ENCODE data around the gene FRYL.

The FRYL gene

GRCh38 chr4:48539597-48539996, 240.5 kb downstream of the FRYL start:
- no peaks in the 10 kb centered on the region for H4K20me1 ChIP-seq (ENCODE audit: insufficient read depth, low read length)
- H3F3A ChIP-seq (ENCODE audit: insufficient read depth, low read length), result no peaks in the 10 kb centered on the region
- TF ChIP-seq CTCF (IDR thresholded peaks at IDR 0.05; ENCODE audit: low read length) (no peak), EZH2 (IDR thresholded peaks at IDR 0.05; ENCODE audit: borderline replicate concordance, low read length) (no peak)
- H3K9me3 ChIP-seq (ENCODE audit: low read length), result no peaks in the 10 kb centered on the region
- H3K4me3 ChIP-seq (ENCODE audit: low read depth, low read length, poor library complexity, severe bottlenecking), result no peak overlapping the region
- H3K9ac ChIP-seq (ENCODE audit: low read length), result no peak overlapping the region
- H3K9me2 ChIP-seq (ENCODE audit: low read depth, low read length), result no peaks in the 10 kb centered on the region
- no peaks in the 10 kb centered on the region for H3K4me1 ChIP-seq (ENCODE audit: insufficient read depth, low read length, severe bottlenecking)
- H3K27me3 ChIP-seq (ENCODE audit: insufficient read depth, low read length), result no peaks in the 10 kb centered on the region
- H3K79me2 ChIP-seq (ENCODE audit: insufficient read depth, low read length), result no peaks in the 10 kb centered on the region
- peaks cover 69% of the 10 kb centered on the region for H3K36me3 ChIP-seq (ENCODE audit: insufficient read depth, low read length)
- no peak overlapping the region for H3K27ac ChIP-seq (ENCODE audit: low read depth, low read length, poor library complexity, severe bottlenecking)
- H3K4me2 ChIP-seq (ENCODE audit: low read length), result no peak overlapping the region
- no peak overlapping the region for H2AFZ ChIP-seq (ENCODE audit: low read length)

GRCh38 chr4:48538358-48538757, 241.7 kb downstream of the FRYL start:
- no peaks in the 10 kb centered on the region for H4K20me1 ChIP-seq (ENCODE audit: insufficient read depth, low read length)
- H3K27ac ChIP-seq (ENCODE audit: low read depth, low read length, poor library complexity, severe bottlenecking), result no peak overlapping the region
- H3K9ac ChIP-seq (ENCODE audit: low read length), result no peak overlapping the region
- H3K9me2 ChIP-seq (ENCODE audit: low read depth, low read length), result no peaks in the 10 kb centered on the region
- H3K36me3 ChIP-seq (ENCODE audit: insufficient read depth, low read length), result peaks cover 68% of the 10 kb centered on the region; the same call in 1 of the 2 replicates
- H3K4me3 ChIP-seq (ENCODE audit: low read depth, low read length, poor library complexity, severe bottlenecking), result no peak overlapping the region
- H3K79me2 ChIP-seq (ENCODE audit: insufficient read depth, low read length), result no peaks in the 10 kb centered on the region
- H3K4me2 ChIP-seq (ENCODE audit: low read length), result no peak overlapping the region
- H3F3A ChIP-seq (ENCODE audit: insufficient read depth, low read length), result no peaks in the 10 kb centered on the region
- no peaks in the 10 kb centered on the region for H3K9me3 ChIP-seq (ENCODE audit: low read length)
- no peaks in the 10 kb centered on the region for H3K27me3 ChIP-seq (ENCODE audit: insufficient read depth, low read length)
- H2AFZ ChIP-seq (ENCODE audit: low read length), result no peak overlapping the region
- no peak for TF ChIP-seq CTCF (IDR thresholded peaks at IDR 0.05; ENCODE audit: low read length)
- TF ChIP-seq EZH2 (IDR thresholded peaks at IDR 0.05; ENCODE audit: borderline replicate concordance, low read length), result no peak
- H3K4me1 ChIP-seq (ENCODE audit: insufficient read depth, low read length, severe bottlenecking), result no peaks in the 10 kb centered on the region

- Histone ChIP-seq H2AFZ (ENCODE audit: low read length) (no peak overlapping the region), H4K20me1 (ENCODE audit: insufficient read depth, low read length) (no peaks in the 10 kb centered on the region), H3K4me1 (ENCODE audit: insufficient read depth, low read length, severe bottlenecking) (no peaks in the 10 kb centered on the region), H3K4me3 (ENCODE audit: low read depth, low read length, poor library complexity, severe bottlenecking) (no peak overlapping the region), H3K9me3 (ENCODE audit: low read length) (no peaks in the 10 kb centered on the region), H3K36me3 (ENCODE audit: insufficient read depth, low read length) (peaks cover 81% of the 10 kb centered on the region), H3K9ac (ENCODE audit: low read length) (no peak overlapping the region), H3F3A (ENCODE audit: insufficient read depth, low read length) (no peaks in the 10 kb centered on the region), H3K27ac (ENCODE audit: low read depth, low read length, poor library complexity, severe bottlenecking) (no peak overlapping the region), H3K4me2 (ENCODE audit: low read length) (no peak overlapping the region), H3K27me3 (ENCODE audit: insufficient read depth, low read length) (no peaks in the 10 kb centered on the region), H3K79me2 (ENCODE audit: insufficient read depth, low read length) (no peaks in the 10 kb centered on the region), H3K9me2 (ENCODE audit: low read depth, low read length) (no peaks in the 10 kb centered on the region)
- TF ChIP-seq CTCF (IDR thresholded peaks at IDR 0.05; ENCODE audit: low read length) (no peak), EZH2 (IDR thresholded peaks at IDR 0.05; ENCODE audit: borderline replicate concordance, low read length) (no peak)
Measured at GRCh38 chr4:48526406-48526805, 253.7 kb downstream of the FRYL start.

Measured in OCI-LY1 (cell line).